ENCODE data around the gene SRL. TPM values are rescaled to one million over a fixed set of nuclear protein-coding genes. Genes with fewer than 3 reads are reported as not detected.

The SRL gene
- polyA plus RNA-seq, 1 donor from 2014 or later, result not detected

DNA sequence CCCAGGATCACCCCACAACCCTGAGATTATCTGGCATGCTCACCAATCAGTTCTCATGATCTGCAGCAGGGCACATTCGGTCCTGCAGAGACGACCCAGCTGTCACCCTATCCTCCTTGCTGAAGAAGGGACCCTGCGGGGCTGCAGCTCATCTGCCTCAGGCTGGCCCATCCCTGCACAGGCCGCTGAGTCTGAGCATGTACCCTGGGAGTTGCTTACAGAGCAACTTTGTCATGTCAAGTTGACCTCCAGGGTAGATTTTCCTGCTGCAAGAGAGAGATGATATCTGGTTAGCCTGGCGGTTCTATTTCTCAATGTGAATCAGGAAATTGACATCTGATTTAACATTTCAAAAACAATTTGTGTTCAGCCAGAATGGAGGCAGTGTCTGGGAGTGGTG is 89.6 kb downstream of the SRL start:
- Histone ChIP-seq H3K4me3 (ENCODE audit: low read length) (no peak overlapping the region), H3K36me3 (ENCODE audit: insufficient read depth, low read length) (no peaks in the 10 kb centered on the region), H4K20me1 (ENCODE audit: insufficient read depth) (no peaks in the 10 kb centered on the region), H3K27ac (ENCODE audit: low read length) (no peak overlapping the region), H3F3A (ENCODE audit: insufficient read depth, low read length, poor library complexity, severe bottlenecking) (no peaks in the 10 kb centered on the region), H3K27me3 (ENCODE audit: insufficient read depth, low read depth, low read length) (no peaks in the 10 kb centered on the region), H2AFZ (ENCODE audit: low read depth, low read length) (no peak overlapping the region), H3K9me3 (ENCODE audit: low read length) (no peaks in the 10 kb centered on the region), H3K9ac (ENCODE audit: low read length) (no peak overlapping the region), H3K9me2 (ENCODE audit: insufficient read depth, low read length) (no peaks in the 10 kb centered on the region), H3K4me2 (ENCODE audit: low read length) (no peak overlapping the region), H3K79me2 (replicated peaks; ENCODE audit: insufficient read depth, low read length) (no peaks in the 10 kb centered on the region)
- TF ChIP-seq RAD21 (conservative IDR thresholded peaks at IDR 0.05), result no peak
- TF ChIP-seq, protein P1, sequence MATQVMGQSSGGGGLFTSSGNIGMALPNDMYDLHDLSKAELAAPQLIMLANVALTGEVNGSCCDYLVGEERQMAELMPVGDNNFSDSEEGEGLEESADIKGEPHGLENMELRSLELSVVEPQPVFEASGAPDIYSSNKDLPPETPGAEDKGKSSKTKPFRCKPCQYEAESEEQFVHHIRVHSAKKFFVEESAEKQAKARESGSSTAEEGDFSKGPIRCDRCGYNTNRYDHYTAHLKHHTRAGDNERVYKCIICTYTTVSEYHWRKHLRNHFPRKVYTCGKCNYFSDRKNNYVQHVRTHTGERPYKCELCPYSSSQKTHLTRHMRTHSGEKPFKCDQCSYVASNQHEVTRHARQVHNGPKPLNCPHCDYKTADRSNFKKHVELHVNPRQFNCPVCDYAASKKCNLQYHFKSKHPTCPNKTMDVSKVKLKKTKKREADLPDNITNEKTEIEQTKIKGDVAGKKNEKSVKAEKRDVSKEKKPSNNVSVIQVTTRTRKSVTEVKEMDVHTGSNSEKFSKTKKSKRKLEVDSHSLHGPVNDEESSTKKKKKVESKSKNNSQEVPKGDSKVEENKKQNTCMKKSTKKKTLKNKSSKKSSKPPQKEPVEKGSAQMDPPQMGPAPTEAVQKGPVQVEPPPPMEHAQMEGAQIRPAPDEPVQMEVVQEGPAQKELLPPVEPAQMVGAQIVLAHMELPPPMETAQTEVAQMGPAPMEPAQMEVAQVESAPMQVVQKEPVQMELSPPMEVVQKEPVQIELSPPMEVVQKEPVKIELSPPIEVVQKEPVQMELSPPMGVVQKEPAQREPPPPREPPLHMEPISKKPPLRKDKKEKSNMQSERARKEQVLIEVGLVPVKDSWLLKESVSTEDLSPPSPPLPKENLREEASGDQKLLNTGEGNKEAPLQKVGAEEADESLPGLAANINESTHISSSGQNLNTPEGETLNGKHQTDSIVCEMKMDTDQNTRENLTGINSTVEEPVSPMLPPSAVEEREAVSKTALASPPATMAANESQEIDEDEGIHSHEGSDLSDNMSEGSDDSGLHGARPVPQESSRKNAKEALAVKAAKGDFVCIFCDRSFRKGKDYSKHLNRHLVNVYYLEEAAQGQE (IDR thresholded peaks at IDR 0.05; ENCODE audit: borderline replicate concordance), result no peak

GRCh38 chr16:4147236-4147635 is 94.6 kb downstream of the SRL start:
- Histone ChIP-seq H4K20me1 (ENCODE audit: insufficient read depth) (no peaks in the 10 kb centered on the region), H2AFZ (ENCODE audit: low read depth, low read length) (no peak overlapping the region), H3K9ac (ENCODE audit: low read length) (no peak overlapping the region), H3K27ac (ENCODE audit: low read length) (no peak overlapping the region), H3K27me3 (ENCODE audit: insufficient read depth, low read depth, low read length) (no peaks in the 10 kb centered on the region), H3K9me2 (ENCODE audit: insufficient read depth, low read length) (no peaks in the 10 kb centered on the region), H3K4me2 (ENCODE audit: low read length) (no peak overlapping the region), H3K4me3 (ENCODE audit: low read length) (no peak overlapping the region), H3F3A (ENCODE audit: insufficient read depth, low read length, poor library complexity, severe bottlenecking) (no peaks in the 10 kb centered on the region), H3K79me2 (replicated peaks; ENCODE audit: insufficient read depth, low read length) (no peaks in the 10 kb centered on the region), H3K36me3 (ENCODE audit: insufficient read depth, low read length) (no peaks in the 10 kb centered on the region), H3K9me3 (ENCODE audit: low read length) (no peaks in the 10 kb centered on the region)
- TF ChIP-seq, protein P2, sequence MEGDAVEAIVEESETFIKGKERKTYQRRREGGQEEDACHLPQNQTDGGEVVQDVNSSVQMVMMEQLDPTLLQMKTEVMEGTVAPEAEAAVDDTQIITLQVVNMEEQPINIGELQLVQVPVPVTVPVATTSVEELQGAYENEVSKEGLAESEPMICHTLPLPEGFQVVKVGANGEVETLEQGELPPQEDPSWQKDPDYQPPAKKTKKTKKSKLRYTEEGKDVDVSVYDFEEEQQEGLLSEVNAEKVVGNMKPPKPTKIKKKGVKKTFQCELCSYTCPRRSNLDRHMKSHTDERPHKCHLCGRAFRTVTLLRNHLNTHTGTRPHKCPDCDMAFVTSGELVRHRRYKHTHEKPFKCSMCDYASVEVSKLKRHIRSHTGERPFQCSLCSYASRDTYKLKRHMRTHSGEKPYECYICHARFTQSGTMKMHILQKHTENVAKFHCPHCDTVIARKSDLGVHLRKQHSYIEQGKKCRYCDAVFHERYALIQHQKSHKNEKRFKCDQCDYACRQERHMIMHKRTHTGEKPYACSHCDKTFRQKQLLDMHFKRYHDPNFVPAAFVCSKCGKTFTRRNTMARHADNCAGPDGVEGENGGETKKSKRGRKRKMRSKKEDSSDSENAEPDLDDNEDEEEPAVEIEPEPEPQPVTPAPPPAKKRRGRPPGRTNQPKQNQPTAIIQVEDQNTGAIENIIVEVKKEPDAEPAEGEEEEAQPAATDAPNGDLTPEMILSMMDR (IDR thresholded peaks at IDR 0.05; ENCODE audit: poor library complexity, severe bottlenecking), result no peak
- TF ChIP-seq POLR2AphosphoS5 (IDR thresholded peaks at IDR 0.05) (no peak), RAD21 (conservative IDR thresholded peaks at IDR 0.05) (no peak), SMC3 (conservative IDR thresholded peaks at IDR 0.05; ENCODE audit: poor library complexity) (no peak), EP300 (conservative IDR thresholded peaks at IDR 0.05; ENCODE audit: poor library complexity, severe bottlenecking) (no peak), TAF1 (IDR thresholded peaks at IDR 0.05; ENCODE audit: low read depth) (no peak), MXI1 (conservative IDR thresholded peaks at IDR 0.05; ENCODE audit: poor library complexity, severe bottlenecking) (no peak), EZH2 (IDR thresholded peaks at IDR 0.05; ENCODE audit: borderline replicate concordance, insufficient read depth, low read length, poor library complexity, severe bottlenecking) (no peak)
- TF ChIP-seq, protein P1 (IDR thresholded peaks at IDR 0.05; ENCODE audit: borderline replicate concordance), result no peak
